Activated CD4-positive, CD25-positive, alpha-beta regulatory T cell treated with anti-CD3 and anti-CD28 coated beads, Interleukin-2, amount 50 U/mL, for 24 hours (primary cell): ENCODE data around the gene KRTAP10-1.
A peak's percentile ranks its signal among the peaks of the same experiment; 100 is the strongest.
"Not testable (repeated sequence)": the region's sequence is repeated elsewhere in the genome, so short reads cannot be mapped to it uniquely, and the experiment has no call there.

ENCODE experiments used
- ATAC-seq, 2 donors: fragments of 150-1000 bp; cut with Tn5 transposase; one replicate each; pipeline ENCODE4 v1.10.0; 2021; ENCODE audit warnings: mild to moderate bottlenecking in 1 of 2, moderate library complexity in 1 of 2

The KRTAP10-1 gene

DNA sequence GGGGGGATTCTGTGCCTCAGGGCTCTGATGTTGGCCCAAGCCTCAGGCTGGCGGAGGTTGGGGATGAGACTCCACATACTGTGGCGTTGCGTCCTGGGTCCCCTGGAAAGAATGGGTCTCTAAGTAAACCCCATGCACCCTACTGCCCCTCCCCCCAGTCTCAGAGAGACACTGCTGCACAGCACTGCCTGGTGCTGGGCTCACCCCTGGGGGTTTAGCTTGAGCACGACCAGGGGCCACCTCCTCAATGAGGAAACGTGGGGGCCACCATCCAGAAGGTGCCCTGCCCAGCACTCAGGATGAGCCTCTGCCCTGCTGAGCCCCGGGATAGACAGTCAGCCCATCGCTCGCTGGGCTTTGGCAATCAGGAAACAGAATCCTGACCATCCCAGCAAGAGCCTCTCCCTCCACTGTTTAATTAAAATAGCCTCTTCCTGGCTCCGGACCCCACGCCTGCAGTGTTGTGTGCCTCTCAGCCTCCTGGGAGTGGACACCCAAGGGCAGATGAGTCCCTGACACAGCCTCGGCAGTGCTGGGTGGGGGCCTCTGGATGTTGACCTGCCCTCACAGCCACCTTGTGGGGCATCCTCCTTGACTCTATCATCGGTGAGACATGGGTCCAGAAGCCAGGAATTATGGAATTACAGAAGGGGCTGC lies 30.0 kb upstream of the KRTAP10-1 start:
- no peak for ATAC-seq

DNA sequence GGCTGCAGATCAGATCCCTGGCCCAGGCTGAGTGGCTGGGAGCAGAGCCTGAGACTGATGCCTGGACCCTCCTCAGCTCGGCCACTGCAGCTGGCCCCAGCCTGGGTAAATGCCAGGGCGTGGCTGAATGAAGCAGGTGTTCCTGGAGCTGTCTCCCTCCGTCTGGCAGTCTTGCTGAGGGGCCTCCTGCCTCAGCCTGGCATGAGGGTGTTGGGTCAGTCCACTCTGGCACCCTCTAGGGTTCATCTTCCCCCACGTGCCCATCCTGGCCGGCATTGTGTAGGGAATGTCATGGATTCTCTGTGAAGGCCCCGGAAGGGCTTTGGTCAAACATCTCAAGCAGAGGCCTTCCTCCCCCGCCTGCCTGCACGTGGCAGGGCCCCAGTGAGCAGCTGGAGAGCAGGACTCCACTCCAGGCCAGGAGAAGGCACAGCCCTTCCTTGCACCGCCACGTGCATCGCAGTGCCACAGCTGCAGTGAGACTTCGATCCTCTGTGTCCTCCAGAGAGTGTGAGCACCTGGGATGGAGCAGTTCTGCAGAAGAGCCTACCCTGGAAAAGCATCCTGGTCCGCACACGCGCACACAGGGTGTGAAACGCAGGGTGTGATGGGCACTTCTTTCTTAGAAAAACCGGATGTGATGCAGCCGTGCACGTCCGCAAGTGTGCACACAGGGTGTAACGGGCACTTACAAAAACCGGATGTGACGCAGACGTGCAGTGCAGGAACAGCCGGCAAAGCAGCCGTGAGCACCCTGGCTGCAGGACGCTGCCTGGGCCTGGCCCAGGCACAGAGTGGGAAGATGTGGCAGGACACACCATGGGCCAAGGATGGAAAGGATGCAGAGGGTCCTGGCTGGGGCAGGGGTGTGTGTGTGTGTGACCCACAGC lies 28.9 kb upstream of the KRTAP10-1 start:
- ATAC-seq: no peak

DNA sequence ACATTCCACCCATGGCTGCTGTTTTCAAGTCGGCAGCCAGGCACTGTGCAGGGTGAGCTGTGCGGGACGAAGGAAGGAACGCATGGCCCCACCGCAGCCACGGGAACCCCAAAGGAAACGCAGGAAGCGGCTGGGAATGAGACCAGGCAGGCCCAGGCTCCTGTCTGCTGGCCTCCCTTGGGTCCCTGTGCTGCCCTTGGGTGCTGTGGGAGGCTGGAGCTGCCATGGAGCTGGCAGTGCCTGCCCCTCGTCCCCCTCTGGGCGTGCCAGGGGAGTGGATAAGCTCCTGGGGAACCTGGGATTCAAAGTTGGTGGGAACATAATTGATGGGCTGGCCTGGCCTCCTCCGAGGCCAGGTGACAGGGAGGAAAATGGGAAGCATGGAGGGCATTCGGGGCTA lies 28.3 kb upstream of the KRTAP10-1 start:
- no peak for ATAC-seq

DNA sequence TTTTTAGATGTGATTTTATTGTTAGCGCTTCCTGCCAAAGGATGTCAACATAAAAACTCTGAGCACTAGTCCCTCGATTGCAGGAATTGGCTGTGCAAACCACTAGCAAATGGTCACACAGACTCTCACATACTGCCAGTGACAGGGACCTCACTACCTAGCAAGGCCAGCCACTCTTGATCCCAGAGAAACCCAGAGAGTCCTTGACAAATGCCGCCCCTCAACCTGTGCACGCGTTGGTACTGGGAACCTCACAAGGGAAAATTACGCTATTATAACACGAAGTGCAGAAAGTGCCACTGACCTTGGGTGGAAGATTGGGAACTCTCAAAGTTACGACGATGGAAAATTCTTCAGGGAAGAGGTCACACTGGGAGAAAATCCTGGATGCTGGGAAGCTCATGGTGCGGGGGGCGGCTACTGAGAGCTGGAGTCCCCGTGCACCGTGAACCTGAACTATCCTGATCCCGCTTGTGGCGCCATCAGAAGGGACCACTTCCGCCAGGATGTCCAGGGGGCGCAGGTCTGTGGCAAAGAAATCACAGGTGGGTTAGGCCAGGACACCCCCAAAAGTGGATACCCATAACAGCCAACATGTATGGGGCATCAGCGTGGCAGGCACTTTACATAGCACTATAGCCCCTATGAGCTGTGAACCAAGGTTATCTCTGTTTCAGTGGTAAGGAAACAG lies 27.6 kb upstream of the KRTAP10-1 start:
- no peak for ATAC-seq

GRCh38 chr21:44566403-44566802 lies 26.4 kb upstream of the KRTAP10-1 start:
- no peak for ATAC-seq

DNA sequence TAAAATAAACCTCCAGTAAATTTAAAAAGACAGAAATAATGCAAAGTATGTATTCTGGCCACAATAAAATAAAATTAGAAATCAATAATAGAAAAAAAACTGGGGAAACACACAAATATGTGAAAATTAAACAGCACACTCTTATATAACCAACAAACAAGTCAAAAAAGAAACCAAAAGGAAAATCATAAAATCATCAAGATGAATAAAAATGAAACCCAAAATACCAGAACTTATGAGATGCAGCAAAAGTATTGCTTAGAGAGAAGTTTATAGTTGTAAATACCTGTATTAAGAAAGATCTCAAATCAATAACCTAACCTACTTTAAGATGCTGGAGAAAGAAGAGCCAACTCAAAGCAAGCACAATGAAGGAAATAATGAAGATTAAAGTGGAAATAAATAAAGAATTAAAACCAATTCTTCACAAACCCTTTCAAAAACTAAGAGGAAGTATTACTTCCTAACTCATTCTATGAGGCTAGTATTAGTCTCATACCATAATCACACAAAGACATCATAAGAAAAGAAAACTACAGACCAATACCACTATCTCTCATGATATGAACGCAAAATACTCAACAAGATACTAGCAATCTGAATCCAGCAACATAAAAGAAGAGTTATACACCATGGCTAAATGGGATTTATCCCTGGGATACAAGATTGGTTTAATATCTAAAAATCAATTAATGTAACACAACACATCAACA lies 25.0 kb upstream of the KRTAP10-1 start:
- peak; percentile 76 to 80 for ATAC-seq

DNA sequence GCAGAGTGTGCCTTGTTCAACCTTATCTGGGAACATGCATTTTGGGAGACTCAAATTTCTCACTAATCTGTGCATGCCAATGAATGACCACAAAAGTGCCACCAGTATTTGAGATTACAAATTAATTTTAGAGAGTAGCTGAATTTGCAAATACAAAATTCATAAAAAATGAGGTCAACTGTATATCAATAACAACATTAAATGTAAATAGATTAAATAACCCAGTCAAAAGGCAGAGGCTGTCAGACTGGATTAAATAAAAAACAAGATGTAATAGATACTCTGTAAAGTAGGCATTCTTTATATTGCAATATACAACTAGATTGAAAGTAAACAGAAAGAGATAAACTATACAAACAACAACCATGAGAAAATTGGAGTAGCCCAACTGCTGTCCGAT lies 24.1 kb upstream of the KRTAP10-1 start:
- ATAC-seq: no peak

DNA sequence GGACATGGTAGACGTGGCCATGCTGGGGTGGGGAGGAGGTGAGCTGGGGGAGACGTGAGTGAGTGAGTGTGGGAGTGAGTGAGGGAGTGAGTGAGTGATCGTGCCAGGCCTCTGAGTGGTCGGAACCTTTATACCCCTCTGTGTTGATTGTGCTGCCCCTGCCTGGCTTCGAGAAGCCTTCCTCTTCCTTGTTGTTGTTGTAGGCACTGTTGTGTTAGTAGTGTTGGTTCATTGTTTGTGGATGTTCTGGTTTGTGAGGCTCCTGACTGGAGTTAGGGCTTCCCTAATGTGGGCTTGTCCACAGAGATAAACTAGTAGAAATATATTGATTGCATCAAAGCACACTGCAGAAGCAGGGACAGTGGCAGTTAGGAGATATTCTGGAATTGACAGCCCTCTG lies 18.7 kb upstream of the KRTAP10-1 start, which contains the start of gene KRTAP10-3:
Gene KRTAP10-3, minus strand, starts transcription at position 101 of the 400 bp plus-strand sequence. Its CDS starts 80 bp downstream, at position 21.
- no peak for ATAC-seq

- ATAC-seq: not testable (repeated sequence)
Measured at GRCh38 chr21:44558329-44558675, 18.3 kb upstream of the KRTAP10-1 start.

- ATAC-seq: no peak
Measured at GRCh38 chr21:44557491-44558328, 17.7 kb upstream of the KRTAP10-1 start.

GRCh38 chr21:44556879-44557278 lies 16.9 kb upstream of the KRTAP10-1 start:
- peak in 1 of 2 donors; percentile 17 for ATAC-seq

- ATAC-seq: no peak
Measured at GRCh38 chr21:44555200-44555875, 15.3 kb upstream of the KRTAP10-1 start.

GRCh38 chr21:44552681-44553080 lies 12.7 kb upstream of the KRTAP10-1 start:
- ATAC-seq: no peak

GRCh38 chr21:44552136-44552535 lies 12.1 kb upstream of the KRTAP10-1 start:
- no peak for ATAC-seq

- ATAC-seq: no peak
Measured at GRCh38 chr21:44551340-44551961, 11.5 kb upstream of the KRTAP10-1 start, which contains the start of gene KRTAP10-2. Gene KRTAP10-2 (minus strand): TSS chr21:44551505. CDS start chr21:44551458, 47 bp downstream.

GRCh38 chr21:44550807-44551206 lies 10.8 kb upstream of the KRTAP10-1 start:
- ATAC-seq: no peak

DNA sequence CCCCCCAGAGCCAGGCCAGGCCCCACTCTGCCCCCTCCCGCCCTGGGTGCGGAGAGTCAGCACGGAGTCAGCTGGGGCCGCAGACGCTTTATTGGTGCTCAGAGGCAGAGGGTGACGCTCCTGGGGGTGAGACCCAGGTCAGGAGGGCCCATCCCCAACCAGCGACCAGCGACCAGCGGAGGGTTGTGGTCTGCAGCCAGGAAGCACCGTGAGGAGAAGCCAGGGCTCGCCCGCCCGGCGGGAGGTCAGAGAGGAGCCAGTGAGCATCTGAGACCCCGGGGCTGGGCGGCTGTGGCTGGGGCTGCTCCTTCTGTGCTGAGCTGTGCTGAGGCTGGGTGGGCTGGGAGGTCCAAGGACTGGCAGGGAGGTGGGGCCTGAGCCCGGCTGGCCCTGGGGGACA lies 10.3 kb upstream of the KRTAP10-1 start:
- not testable (repeated sequence) for ATAC-seq

- no peak for ATAC-seq
Measured at GRCh38 chr21:44549525-44550211, 9.7 kb upstream of the KRTAP10-1 start.

DNA sequence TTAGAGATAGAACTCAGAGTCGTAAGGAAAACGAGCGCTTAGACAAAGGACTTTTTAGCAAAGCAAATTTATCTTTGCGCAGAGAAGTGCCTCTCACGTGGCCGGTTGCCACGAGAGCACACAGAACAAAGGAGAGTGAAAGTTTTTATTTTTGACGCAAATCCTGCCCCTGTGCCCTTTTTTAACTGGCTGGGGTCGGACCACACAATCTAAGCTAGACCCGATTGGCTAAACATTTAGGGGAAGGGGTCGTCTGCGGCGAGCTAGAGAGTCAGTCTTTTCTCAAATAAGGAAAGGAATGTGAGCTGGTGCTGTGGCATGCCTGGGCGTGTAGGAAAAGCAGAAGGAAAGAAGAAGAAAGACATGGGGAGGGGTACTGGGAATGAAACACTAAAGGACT lies 8.9 kb upstream of the KRTAP10-1 start:
- ATAC-seq: no peak

DNA sequence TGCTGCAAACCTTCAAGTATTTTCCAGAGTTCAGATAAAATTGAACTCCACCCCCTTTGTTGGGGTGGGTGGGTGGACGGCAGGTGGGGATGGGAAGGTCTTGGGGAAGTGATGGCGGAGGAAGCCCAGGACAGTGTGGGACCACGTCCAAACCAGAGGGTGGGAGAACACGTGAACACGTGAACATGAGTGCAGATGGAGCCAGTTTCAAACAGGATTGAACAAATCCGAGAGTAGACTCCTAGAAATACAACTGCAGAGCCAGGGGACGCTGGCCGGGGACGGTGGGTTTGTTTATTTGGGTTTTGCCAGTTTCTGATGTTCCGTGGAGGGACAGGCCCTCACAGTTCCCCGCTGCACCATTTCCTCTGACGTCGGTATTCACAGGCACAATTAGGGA lies 8.4 kb upstream of the KRTAP10-1 start:
- no peak for ATAC-seq
